Suprapubic skin (tissue), 4 donors: ENCODE data around the gene PFKP. TPM values are rescaled to one million over a fixed set of nuclear protein-coding genes. Genes with fewer than 3 reads are reported as not detected.

ENCODE experiments used
- DNase-seq, 2 donors: peaks; one replicate each; pipeline ENCODE4 v3.0.0-alpha.2; 2019; ENCODE audit warnings: low spot score in 2 of 2
- H3K27ac ChIP-seq: fragments of 200-600 bp; sonication (generic); one replicate; pipeline ENCODE4 v1.5.1; 2019
- H3K27me3 ChIP-seq: fragments of 200-600 bp; sonication (generic); one replicate; pipeline ENCODE4 v1.5.1; 2019
- H3K36me3 ChIP-seq: fragments of 200-600 bp; sonication (generic); one replicate; pipeline ENCODE4 v1.5.1; 2019
- H3K4me1 ChIP-seq: fragments of 200-600 bp; sonication (generic); one replicate; pipeline ENCODE4 v1.5.1; 2019
- H3K4me3 ChIP-seq: fragments of 200-600 bp; sonication (generic); one replicate; pipeline ENCODE4 v1.5.1; 2019; ENCODE audit warnings: mild to moderate bottlenecking
- H3K9me3 ChIP-seq: fragments of 200-600 bp; sonication (generic); one replicate; pipeline ENCODE4 v1.5.1; 2019
- EP300 ChIP-seq: sonication (generic); formaldehyde crosslinking; IDR thresholded peaks from one replicate; pipeline ENCODE4 v1.6.1; 2017; ENCODE audit warnings: antibody characterized with exemption
- POLR2A ChIP-seq, 2 donors: fragments of 450-650 bp; IDR thresholded peaks; one replicate each; pipeline ENCODE4 v1.6.1; 2017; ENCODE audit warnings: antibody characterized with exemption in 2 of 2, mild to moderate bottlenecking in 2 of 2, moderate library complexity in 2 of 2
- POLR2AphosphoS5 ChIP-seq, 3 donors: sonication (generic); formaldehyde crosslinking; IDR thresholded peaks; one replicate each; pipeline ENCODE4 v1.6.1; 2017; ENCODE audit warnings: antibody characterized with exemption in 3 of 3
- WGBS: methylation state at CpG from one replicate; pipeline ENCODE4 v1.1.5; 2018; 5-methylcytosine and 5-hydroxymethylcytosine counted together
- total RNA-seq, 4 donors: library from RNA; depleted of rRNA; stranded (reverse); fragments of >200 nt; gene quantifications; one replicate each; pipeline ENCODE4 v1.1.0, GENCODE V29; 2016
- TF ChIP-seq, protein P1 (sequence below), 2 donors: fragments of 200-600 bp in 1 of 2; fragments of 450-650 bp in 1 of 2; sonication (generic) in 1 of 2; IDR thresholded peaks; one replicate each; pipeline ENCODE4 v1.5.1; 2016 to 2019; ENCODE audit warnings: antibody characterized with exemption in 2 of 2, mild to moderate bottlenecking in 1 of 2, moderate library complexity in 1 of 2

PFKP gene
- total RNA-seq, 4 donors from 2014 or later, result 36.7 to 58.9 (median 44.7) TPM

DNA sequence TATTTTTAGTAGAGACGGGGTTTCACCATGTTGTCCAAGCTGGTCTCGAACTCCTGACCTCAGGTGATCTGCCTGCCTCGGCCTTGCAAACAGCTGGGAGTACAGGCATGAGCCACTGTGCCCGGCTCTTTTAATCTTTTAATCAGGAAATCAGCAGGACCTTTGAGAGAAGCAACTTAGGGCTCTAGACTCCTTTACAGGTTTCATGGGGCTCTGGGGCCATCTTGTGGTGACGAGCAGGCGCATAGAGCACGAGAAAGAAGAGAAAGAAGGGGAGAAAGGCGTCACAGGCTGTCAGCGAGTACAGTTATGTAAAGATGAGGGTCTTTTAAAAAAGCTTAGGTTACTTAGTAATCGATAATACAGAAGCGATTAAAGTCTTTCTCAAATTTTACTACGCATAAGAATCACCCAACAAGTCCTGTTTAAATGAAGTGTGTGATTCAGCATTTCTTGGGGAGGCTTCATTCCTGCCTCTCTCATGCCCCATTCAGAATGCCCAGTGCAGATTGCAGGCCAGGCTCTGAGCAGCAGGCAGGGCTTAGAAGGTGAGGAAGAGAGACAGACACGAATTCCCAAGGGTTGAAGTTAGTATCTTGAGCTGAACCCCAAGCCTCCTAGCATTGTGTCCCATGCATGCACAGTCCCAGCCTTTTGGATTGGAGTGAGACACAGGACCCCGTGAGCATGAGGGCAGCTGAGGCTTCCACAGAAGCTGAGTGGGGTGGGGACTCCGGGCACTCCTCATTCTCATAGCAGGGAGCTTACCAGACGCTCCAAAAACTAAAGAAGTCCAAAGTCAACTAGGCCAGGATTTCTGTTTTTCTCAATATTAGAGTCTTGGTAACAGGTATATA lies 23.6 kb upstream of the PFKP start:
- Histone ChIP-seq H3K27ac (no peak overlapping the region), H3K36me3 (no peaks in the 10 kb centered on the region), H3K4me1 (no peaks in the 10 kb centered on the region), H3K9me3 (no peaks in the 10 kb centered on the region), H3K27me3 (no peaks in the 10 kb centered on the region), H3K4me3 (no peak overlapping the region)
- no peak for TF ChIP-seq EP300
- TF ChIP-seq, protein P1, sequence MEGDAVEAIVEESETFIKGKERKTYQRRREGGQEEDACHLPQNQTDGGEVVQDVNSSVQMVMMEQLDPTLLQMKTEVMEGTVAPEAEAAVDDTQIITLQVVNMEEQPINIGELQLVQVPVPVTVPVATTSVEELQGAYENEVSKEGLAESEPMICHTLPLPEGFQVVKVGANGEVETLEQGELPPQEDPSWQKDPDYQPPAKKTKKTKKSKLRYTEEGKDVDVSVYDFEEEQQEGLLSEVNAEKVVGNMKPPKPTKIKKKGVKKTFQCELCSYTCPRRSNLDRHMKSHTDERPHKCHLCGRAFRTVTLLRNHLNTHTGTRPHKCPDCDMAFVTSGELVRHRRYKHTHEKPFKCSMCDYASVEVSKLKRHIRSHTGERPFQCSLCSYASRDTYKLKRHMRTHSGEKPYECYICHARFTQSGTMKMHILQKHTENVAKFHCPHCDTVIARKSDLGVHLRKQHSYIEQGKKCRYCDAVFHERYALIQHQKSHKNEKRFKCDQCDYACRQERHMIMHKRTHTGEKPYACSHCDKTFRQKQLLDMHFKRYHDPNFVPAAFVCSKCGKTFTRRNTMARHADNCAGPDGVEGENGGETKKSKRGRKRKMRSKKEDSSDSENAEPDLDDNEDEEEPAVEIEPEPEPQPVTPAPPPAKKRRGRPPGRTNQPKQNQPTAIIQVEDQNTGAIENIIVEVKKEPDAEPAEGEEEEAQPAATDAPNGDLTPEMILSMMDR (IDR thresholded peaks at IDR 0.05), result peak; percentile 19 to 55
- 29% methylated on average over 16 of the region's 16 CpGs for WGBS
- DNase-seq, result no peak

DNA sequence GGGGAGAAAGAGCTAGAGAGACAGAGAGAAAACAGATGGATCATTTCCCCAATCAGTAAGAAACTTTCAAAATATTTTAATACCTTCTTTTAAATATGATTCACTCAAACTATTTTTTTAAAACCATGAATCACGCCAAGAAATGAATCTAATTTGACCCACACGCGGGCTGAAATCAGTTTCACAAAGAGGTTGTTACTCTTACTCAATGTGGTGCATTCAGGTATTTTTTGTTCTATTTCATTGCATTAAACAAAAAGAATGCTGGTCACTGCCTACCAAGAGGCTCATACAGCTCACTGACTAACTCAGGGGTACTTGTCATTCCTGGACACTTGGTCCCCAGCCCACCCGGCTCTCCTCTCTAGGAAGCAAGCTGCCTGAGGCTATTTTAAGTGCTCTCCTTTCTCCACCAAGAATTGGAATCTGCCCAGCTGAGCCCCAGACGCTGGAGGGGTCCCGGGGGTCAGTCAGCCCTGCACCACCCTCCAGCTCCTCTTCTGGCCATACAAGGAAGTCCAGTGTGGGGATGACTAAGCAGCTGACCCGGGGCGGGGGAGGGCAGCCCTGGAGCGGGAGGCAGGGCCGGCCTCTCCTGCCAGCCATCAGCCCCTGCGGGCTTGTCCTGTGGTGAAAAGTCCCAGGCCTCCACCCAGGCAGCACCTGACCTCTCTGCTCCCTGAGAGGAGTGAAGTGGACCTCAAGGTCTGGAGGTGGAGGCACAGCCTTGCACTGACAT lies 21.7 kb upstream of the PFKP start:
- Histone ChIP-seq H3K4me1 (no peaks in the 10 kb centered on the region), H3K9me3 (no peaks in the 10 kb centered on the region), H3K27me3 (no peaks in the 10 kb centered on the region), H3K4me3 (no peak overlapping the region), H3K36me3 (no peaks in the 10 kb centered on the region), H3K27ac (no peak overlapping the region)
- WGBS, result 17% methylated on average over 6 of the region's 11 CpGs
- TF ChIP-seq POLR2A (IDR thresholded peaks at IDR 0.05), result no peak
- TF ChIP-seq, protein P1 (IDR thresholded peaks at IDR 0.05), result no peak
- no peak for TF ChIP-seq EP300
- no peak for TF ChIP-seq POLR2AphosphoS5 (IDR thresholded peaks at IDR 0.05)
- no peak for DNase-seq

DNA sequence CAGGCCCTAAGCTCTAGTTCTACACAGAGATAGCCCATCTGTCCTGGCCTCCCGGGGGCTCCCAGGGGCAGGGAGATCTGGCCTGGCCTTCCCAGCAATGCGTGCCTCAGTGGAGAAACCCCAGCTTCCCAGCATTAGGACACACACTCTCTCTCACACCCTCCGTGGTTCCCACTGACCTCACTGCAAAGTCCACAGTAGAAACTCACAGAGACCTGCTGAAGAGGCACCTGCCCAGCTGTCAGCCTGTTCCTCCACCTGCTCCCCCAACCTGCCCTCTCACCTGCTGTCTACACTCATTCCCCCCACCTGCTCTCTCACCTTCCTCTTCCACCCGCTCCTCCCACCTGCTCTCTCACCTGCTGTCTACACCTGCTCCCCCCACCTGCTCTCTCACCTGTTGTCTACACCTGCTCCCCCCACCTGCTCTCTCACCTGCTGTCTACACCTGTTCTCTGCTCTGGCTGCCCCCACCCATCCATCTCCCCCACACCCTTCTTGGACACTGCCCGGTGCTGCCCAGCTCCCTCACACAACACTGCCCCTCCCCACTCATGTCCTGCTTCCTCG lies 21.1 kb upstream of the PFKP start:
- Histone ChIP-seq H3K4me1 (no peaks in the 10 kb centered on the region), H3K27me3 (no peaks in the 10 kb centered on the region), H3K9me3 (no peaks in the 10 kb centered on the region), H3K27ac (no peak overlapping the region), H3K4me3 (no peak overlapping the region), H3K36me3 (no peaks in the 10 kb centered on the region)
- TF ChIP-seq EP300 (no peak), POLR2A (IDR thresholded peaks at IDR 0.05) (no peak), POLR2AphosphoS5 (IDR thresholded peaks at IDR 0.05) (no peak)
- TF ChIP-seq, protein P1 (IDR thresholded peaks at IDR 0.05), result no peak
- DNase-seq, result no peak
- 68% methylated on average over 5 of the region's 6 CpGs for WGBS

DNA sequence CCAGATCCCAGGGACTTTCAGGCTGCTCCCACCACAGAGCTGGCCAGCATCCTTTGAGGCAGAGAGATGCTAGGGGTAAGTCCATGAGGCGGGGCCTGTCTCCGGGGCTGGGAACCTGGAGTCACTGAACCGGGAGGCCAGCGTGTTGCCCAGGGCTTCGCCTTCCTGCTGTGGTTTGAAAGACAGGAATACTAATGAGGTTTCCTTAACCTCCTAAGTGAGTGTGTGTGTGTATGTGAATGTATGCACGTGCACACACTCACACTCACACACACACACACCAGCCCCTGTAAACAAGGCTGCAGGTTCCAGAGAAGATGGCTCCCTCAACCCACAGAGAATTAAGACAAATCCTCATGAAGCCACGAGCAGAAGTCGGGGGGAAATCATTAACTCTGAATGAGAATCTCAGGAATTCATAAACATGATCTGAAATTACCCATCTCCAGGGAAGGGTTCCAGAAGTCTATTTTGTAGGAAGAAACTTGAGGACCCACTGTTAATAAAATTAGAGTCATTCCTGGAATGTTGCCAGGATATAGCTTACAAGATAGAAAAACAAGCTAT lies 20.3 kb upstream of the PFKP start:
- H3K27me3 ChIP-seq, result no peaks in the 10 kb centered on the region
- no peak for DNase-seq
- H3K36me3 ChIP-seq, result no peaks in the 10 kb centered on the region
- H3K27ac ChIP-seq, result no peak overlapping the region
- no peaks in the 10 kb centered on the region for H3K9me3 ChIP-seq
- WGBS, result 60% methylated on average over 7 of the region's 8 CpGs
- no peak overlapping the region for H3K4me3 ChIP-seq
- no peaks in the 10 kb centered on the region for H3K4me1 ChIP-seq
- TF ChIP-seq POLR2A (IDR thresholded peaks at IDR 0.05) (no peak), EP300 (no peak), POLR2AphosphoS5 (IDR thresholded peaks at IDR 0.05) (no peak)
- TF ChIP-seq, protein P1 (IDR thresholded peaks at IDR 0.05), result no peak

DNA sequence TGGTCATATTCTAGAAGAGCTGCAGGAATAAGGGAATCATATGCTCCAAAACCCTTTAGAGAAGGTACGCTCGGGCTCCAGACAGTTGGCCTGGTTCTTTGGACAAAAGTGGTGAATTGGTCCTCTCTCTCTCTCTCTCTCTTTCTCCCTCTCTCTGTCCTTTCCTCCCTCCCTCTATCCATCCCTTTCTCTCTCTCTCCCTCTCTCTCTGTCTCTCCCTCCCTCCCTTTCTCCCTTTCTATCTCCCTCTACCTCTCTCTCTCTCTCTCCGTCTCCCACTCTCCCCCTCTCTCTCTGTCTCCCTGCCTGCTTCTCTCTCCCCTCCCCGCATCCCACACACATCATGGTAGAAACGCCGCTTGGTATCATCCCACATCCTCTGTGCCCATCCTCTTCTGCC lies 19.8 kb upstream of the PFKP start:
- H3K27me3 ChIP-seq, result no peaks in the 10 kb centered on the region
- TF ChIP-seq POLR2AphosphoS5 (IDR thresholded peaks at IDR 0.05) (no peak), POLR2A (IDR thresholded peaks at IDR 0.05) (no peak), EP300 (no peak)
- TF ChIP-seq, protein P1 (IDR thresholded peaks at IDR 0.05), result no peak
- no peak overlapping the region for H3K27ac ChIP-seq
- WGBS, result 83% methylated on average over 6 of the region's 6 CpGs
- H3K9me3 ChIP-seq, result no peaks in the 10 kb centered on the region
- DNase-seq, result no peak
- H3K4me3 ChIP-seq, result no peak overlapping the region
- H3K36me3 ChIP-seq, result no peaks in the 10 kb centered on the region
- H3K4me1 ChIP-seq, result no peaks in the 10 kb centered on the region
